Panc1 (cell line): ENCODE results near the gene ZBTB37. TPM values are rescaled to one million over a fixed set of nuclear protein-coding genes. Genes with fewer than 3 reads are reported as not detected.

Source experiments
- ATAC-seq: fragments of 200-7000 bp; cut with Tn5 transposase; 2 replicates; pipeline ENCODE4 v1.9.1; 2020; ENCODE audit warnings: mild to moderate bottlenecking, moderate library complexity
- BruUV-seq: library from RNA; stranded (reverse); fragments of 400-500 nt; replicated peaks from 2 replicates; lab custom pipeline; 2021; lab: Mats Ljungman, UMichigan
- CTCF ChIA-PET: fragments of 300-600 bp; sonication (Branson Sonifier 250); formaldehyde crosslinking; loops from one replicate; lab custom pipeline; 2022; ENCODE audit warnings: antibody characterized with exemption; lab: Charles Lee
- POLR2A ChIA-PET: fragments of 300-600 bp; sonication (Branson Sonifier 250); formaldehyde crosslinking; loops from one replicate; lab custom pipeline; 2022; ENCODE audit warnings: antibody characterized with exemption; lab: Charles Lee
- DNase-seq: peaks from one replicate; pipeline ENCODE4 v3.0.0-alpha.2; 2010; ENCODE audit warnings: low read depth, low spot score
- H3K27ac ChIP-seq: 2 replicates; pipeline ENCODE4 v1.5.1; 2011; ENCODE audit warnings: mild to moderate bottlenecking, low read length, inconsistent platforms
- H3K27me3 ChIP-seq: fragments of 200-500 bp; sonication (Bioruptor generic); 2 replicates; pipeline ENCODE4 v1.6.0; 2014; ENCODE audit warnings: low read length, inconsistent platforms; ENCODE audit not compliant: control insufficient read depth, insufficient read depth
- H3K36me3 ChIP-seq: fragments of 200-500 bp; sonication (Bioruptor generic); 2 replicates; pipeline ENCODE4 v1.5.1; 2014; ENCODE audit warnings: inconsistent platforms, mild to moderate bottlenecking, low read length, moderate library complexity; ENCODE audit not compliant: control insufficient read depth, insufficient read depth
- H3K4me1 ChIP-seq: 2 replicates; pipeline ENCODE4 v1.5.1; 2011; ENCODE audit warnings: inconsistent platforms, mild to moderate bottlenecking, low read length, moderate library complexity; ENCODE audit not compliant: control insufficient read depth, insufficient read depth
- H3K4me3 ChIP-seq, 2 experiments: 2 replicates each; pipeline ENCODE4 v1.5.1; 2011 to 2012; ENCODE audit warnings: low read depth in 2 of 2, low read length in 2 of 2, mild to moderate bottlenecking in 2 of 2, inconsistent platforms in 1 of 2, moderate library complexity in 1 of 2
- H3K9me3 ChIP-seq: fragments of 200-500 bp; sonication (Bioruptor generic); 2 replicates; pipeline ENCODE4 v1.5.1; 2014; ENCODE audit warnings: low read depth, mild to moderate bottlenecking, inconsistent platforms, low read length, moderate library complexity; ENCODE audit not compliant: control insufficient read depth, insufficient read depth
- CTCF ChIP-seq: fragments of 450-650 bp; IDR thresholded peaks from 2 replicates; pipeline ENCODE4 v1.5.1; 2017; ENCODE audit warnings: mild to moderate bottlenecking
- POLR2AphosphoS5 ChIP-seq: IDR thresholded peaks from 2 replicates; pipeline ENCODE4 v1.6.1; 2012; ENCODE audit warnings: mild to moderate bottlenecking, low read depth, low read length, moderate library complexity
- SIN3A ChIP-seq: IDR thresholded peaks from 2 replicates; pipeline ENCODE4 v1.6.1; 2012; ENCODE audit warnings: low read depth, mild to moderate bottlenecking, low read length, moderate library complexity, borderline replicate concordance; ENCODE audit not compliant: insufficient read depth
- TCF7L2 ChIP-seq: IDR thresholded peaks from 2 replicates; pipeline ENCODE4 v1.6.1; 2011; ENCODE audit warnings: mild to moderate bottlenecking, low read depth, low read length, inconsistent platforms
- in situ Hi-C: cut with HindIII; loops from 2 replicates; pipeline ENCODE4 v1.10.0; 2016; ENCODE audit warnings: low sequenced_read_pairs, low pct_unique_long_range_greater_than_20kb
- intact Hi-C: fragments of 100-400 bp; cut with micrococcal nuclease; formaldehyde crosslinking; loops from one replicate; pipeline ENCODE4 v1.10.0; 2022; ENCODE audit not compliant: unreplicated experiment
- total RNA-seq: library from RNA; stranded (reverse); gene quantifications from one replicate; pipeline ENCODE4 v1.2.1, GENCODE V29; 2021; ENCODE audit not compliant: unreplicated experiment
- TF ChIP-seq, protein P1 (sequence below), 2 experiments: IDR thresholded peaks; 2 replicates each; pipeline ENCODE4 v1.6.1; 2011 to 2012; ENCODE audit warnings: low read depth in 2 of 2, control low read depth in 1 of 2, low read length in 1 of 2, mild to moderate bottlenecking in 1 of 2, moderate library complexity in 1 of 2; ENCODE audit not compliant: insufficient read depth in 1 of 2

The ZBTB37 gene
- total RNA-seq, 1 experiment from 2014 or later = 11.6 TPM

DNA sequence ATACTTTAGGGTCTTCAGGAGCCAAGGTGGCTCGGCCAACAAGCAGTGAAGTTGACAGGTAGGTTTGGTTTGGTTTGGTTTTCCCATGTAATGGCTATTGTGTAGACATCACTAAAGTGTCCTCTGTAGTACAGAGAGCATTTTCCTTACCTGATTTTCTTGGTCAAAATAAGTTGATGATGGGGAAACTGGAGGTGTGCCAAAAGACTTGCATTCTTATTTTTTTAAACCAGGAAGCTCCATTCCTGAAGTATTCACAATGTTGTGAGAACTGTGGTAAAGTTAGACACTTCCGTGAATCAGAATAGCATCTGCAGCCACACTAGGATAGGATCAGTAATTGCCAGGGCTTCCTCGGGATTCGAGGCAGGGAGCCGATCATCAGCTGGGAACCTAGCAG is 2.9 kb downstream of the ZBTB37 start:
- no TSS peak for BruUV-seq
- Histone ChIP-seq H3K27ac (no peak overlapping the region), H3K36me3 (peaks cover 16% of the 10 kb centered on the region), H3K4me1 (peaks cover 9% of the 10 kb centered on the region), H3K27me3 (no peaks in the 10 kb centered on the region), H3K9me3 (no peaks in the 10 kb centered on the region), H3K4me3 (no peak overlapping the region)
- DNase-seq (no peak), ATAC-seq (no peak)
- no peak for TF ChIP-seq SIN3A
- TF ChIP-seq POLR2AphosphoS5 = no peak
- no peak for TF ChIP-seq TCF7L2
- TF ChIP-seq CTCF = no peak
- TF ChIP-seq, protein P1, sequence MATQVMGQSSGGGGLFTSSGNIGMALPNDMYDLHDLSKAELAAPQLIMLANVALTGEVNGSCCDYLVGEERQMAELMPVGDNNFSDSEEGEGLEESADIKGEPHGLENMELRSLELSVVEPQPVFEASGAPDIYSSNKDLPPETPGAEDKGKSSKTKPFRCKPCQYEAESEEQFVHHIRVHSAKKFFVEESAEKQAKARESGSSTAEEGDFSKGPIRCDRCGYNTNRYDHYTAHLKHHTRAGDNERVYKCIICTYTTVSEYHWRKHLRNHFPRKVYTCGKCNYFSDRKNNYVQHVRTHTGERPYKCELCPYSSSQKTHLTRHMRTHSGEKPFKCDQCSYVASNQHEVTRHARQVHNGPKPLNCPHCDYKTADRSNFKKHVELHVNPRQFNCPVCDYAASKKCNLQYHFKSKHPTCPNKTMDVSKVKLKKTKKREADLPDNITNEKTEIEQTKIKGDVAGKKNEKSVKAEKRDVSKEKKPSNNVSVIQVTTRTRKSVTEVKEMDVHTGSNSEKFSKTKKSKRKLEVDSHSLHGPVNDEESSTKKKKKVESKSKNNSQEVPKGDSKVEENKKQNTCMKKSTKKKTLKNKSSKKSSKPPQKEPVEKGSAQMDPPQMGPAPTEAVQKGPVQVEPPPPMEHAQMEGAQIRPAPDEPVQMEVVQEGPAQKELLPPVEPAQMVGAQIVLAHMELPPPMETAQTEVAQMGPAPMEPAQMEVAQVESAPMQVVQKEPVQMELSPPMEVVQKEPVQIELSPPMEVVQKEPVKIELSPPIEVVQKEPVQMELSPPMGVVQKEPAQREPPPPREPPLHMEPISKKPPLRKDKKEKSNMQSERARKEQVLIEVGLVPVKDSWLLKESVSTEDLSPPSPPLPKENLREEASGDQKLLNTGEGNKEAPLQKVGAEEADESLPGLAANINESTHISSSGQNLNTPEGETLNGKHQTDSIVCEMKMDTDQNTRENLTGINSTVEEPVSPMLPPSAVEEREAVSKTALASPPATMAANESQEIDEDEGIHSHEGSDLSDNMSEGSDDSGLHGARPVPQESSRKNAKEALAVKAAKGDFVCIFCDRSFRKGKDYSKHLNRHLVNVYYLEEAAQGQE (IDR thresholded peaks at IDR 0.05; ENCODE audit: insufficient read depth in 1 of 2, low read depth in 2 of 2, low read length in 1 of 2) = no peak
- ChIA-PET POLR2A (no interaction called here), CTCF (no interaction called here)
- in situ Hi-C loops = no loop called here
- intact Hi-C loops = no loop called here

DNA sequence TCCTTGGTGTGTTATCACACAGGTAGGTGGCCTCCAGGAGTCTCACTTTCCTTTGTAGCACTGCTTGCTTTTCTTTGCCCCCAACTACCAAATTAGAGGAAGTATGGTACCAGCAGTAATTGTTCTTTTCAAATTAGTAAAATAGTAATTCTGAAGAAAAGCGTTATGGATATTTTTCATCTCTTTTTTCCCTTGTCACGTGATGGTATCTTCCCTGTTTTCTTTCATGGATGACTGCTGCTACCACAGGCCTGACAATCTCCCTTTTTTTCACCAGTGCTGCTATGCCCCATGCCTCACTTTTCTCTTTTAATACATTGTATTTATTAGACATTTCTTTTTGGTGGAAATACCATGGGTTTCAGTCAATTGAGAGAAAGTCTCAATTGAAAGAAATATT is 3.3 kb downstream of the ZBTB37 start:
- Histone ChIP-seq H3K4me3 (no peak overlapping the region), H3K36me3 (peaks cover 12% of the 10 kb centered on the region), H3K27me3 (no peaks in the 10 kb centered on the region), H3K9me3 (no peaks in the 10 kb centered on the region), H3K27ac (no peak overlapping the region), H3K4me1 (peaks cover 7% of the 10 kb centered on the region; the same call in 1 of the 2 replicates)
- ATAC-seq (no peak), DNase-seq (no peak)
- in situ Hi-C loops (no loop called here), intact Hi-C loops (no loop called here)
- CTCF ChIA-PET = no interaction called here
- no peak for TF ChIP-seq SIN3A
- no peak for TF ChIP-seq POLR2AphosphoS5
- TF ChIP-seq TCF7L2 = no peak
- TF ChIP-seq CTCF = no peak
- TF ChIP-seq, protein P1 (IDR thresholded peaks at IDR 0.05; ENCODE audit: insufficient read depth in 1 of 2, low read depth in 2 of 2, low read length in 1 of 2) = no peak
- POLR2A ChIA-PET = no interaction called here
- no TSS peak for BruUV-seq
